Keratinocyte (primary cell): ENCODE data around the gene F5.

Experiments
- CTCF ChIP-seq, 3 experiments: IDR thresholded peaks in 1 of 3; conservative IDR thresholded peaks in 1 of 3; optimal IDR thresholded peaks in 1 of 3; 2 replicates in 2 of 3; 3 replicates in 1 of 3; pipeline versions ENCODE3 to v1.5.1; 2011; ENCODE audit warnings: low read length in 3 of 3, mild to moderate bottlenecking in 3 of 3, moderate library complexity in 2 of 3, control low read depth in 1 of 3, inconsistent platforms in 1 of 3; ENCODE audit not compliant: insufficient read depth in 2 of 3; ENCODE audit errors: extremely low read depth in 1 of 3
- EZH2 ChIP-seq: IDR thresholded peaks from one replicate; pipeline ENCODE4 v1.6.1; 2012; ENCODE audit warnings: inconsistent platforms, mild to moderate bottlenecking, low read length, moderate library complexity

DNA sequence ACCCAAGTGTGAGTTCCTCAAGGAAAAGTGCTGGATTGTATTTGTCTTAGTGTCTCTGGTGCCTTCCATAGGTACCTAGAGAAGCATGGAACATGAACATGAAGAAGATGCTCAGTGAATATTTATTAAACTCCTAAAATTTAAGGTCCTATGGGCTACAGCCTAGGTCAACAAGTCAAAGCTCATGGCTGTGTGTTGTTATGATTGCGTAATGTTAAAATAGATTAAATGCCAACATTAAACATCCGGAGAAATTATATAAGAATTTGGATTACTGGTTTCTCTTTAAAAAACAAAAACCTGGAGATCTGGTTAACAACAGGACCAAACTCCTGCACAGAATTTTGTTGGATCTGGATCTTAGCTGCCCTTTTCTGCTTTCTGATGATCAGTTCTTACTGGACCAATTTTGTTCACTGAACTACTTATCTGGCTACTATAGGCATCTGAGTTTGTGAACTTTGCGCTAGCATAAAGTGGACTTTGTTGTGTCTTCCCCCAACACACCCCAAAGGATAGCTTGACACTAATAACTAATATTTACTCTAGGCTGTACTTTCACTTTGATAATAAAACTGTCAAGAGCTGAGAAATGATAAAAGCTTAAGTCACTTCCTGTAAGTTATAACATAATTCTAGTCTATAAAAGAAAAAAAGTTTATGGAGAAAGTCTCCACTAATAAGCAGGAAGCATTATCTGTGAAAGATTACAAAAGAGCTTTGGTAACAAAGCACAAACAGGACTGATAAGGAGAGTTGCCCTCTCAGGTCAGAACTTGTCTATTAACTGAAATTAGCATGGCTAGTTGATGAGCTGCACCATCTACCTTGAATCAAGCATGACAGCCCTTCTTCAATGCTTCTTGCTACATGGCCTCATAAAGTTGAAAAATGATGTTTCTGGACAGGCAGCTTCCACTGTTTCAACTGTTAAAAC, 20.7 kb downstream of the F5 start:
- TF ChIP-seq EZH2 (no peak), CTCF (optimal IDR thresholded peaks at IDR 0.05 in 1 of 3, IDR thresholded peaks at IDR 0.05 in 1 of 3, conservative IDR thresholded peaks at IDR 0.05 in 1 of 3; ENCODE audit: extremely low read depth in 1 of 3, insufficient read depth in 2 of 3, low read length in 3 of 3) (no peak)
